Fibroblast of peridontal ligament (primary cell): ENCODE results near the gene SPATA3.

Experiments
- DNase-seq: peaks from one replicate; pipeline ENCODE4 v3.0.0-alpha.2; 2010; ENCODE audit errors: extremely low read depth

Gene SPATA3

DNA sequence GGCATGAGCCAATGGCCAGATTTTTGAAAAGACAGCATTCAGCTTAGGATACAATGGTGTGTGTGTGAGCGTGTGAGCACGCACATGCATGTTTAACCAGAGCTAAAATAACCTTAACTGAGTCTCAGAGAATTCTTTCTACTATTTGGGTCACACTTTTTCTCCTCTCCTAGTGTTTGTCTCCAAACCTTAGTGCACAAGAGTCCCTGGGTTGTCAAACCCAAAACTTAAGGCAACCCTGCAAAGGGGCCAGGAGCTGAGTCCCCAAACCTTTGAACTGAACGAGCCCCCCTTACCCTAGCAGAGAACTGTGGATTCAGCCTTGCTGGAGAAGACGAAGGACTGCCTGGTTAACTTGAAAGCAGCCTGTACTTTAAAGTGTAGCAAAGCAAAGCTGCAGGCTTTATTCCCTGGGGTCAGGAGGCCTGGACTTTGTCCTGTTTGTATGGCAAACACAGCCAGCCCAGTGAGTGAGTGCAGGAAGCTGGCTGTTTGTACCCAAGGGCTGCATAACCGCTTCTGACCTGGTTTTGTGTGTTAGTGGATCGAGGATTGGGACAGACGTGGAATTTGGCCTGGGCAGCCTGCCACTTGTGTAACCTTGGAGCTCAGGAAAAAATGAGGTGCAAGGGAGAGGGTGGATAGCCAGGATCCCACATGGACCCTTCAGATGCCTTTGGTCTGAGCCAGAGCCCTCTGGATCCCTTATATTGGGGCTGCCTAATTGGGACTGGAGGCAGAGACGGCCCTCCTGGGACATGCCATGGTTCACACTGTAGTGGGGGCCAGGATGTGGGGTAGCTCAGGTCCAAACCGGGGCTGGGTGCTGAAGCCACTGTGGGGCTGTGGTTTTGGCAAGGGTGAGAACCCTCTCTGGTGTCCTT is 54.3 kb downstream of the SPATA3 start:
- no peak for DNase-seq

DNA sequence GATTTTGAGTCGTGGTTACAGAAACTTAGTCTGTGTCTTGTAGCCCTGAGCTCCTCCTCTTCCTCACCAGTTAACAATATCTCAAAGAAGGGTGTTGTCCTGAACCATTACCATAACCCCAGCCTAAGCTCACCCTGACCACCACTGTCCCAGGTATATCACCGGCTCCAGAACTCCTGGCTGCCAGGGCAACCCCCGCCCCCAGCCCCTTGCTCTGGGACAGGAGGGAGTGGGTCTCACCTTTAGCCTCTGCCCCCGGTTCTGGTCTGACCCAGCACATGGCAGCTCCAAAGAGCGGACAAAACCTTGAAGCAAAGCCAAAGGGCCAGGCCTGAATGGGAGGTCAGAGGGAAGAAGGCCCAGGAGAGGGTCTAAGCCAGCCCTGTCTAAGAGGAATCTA is 55.2 kb downstream of the SPATA3 start:
- DNase-seq = no peak

DNA sequence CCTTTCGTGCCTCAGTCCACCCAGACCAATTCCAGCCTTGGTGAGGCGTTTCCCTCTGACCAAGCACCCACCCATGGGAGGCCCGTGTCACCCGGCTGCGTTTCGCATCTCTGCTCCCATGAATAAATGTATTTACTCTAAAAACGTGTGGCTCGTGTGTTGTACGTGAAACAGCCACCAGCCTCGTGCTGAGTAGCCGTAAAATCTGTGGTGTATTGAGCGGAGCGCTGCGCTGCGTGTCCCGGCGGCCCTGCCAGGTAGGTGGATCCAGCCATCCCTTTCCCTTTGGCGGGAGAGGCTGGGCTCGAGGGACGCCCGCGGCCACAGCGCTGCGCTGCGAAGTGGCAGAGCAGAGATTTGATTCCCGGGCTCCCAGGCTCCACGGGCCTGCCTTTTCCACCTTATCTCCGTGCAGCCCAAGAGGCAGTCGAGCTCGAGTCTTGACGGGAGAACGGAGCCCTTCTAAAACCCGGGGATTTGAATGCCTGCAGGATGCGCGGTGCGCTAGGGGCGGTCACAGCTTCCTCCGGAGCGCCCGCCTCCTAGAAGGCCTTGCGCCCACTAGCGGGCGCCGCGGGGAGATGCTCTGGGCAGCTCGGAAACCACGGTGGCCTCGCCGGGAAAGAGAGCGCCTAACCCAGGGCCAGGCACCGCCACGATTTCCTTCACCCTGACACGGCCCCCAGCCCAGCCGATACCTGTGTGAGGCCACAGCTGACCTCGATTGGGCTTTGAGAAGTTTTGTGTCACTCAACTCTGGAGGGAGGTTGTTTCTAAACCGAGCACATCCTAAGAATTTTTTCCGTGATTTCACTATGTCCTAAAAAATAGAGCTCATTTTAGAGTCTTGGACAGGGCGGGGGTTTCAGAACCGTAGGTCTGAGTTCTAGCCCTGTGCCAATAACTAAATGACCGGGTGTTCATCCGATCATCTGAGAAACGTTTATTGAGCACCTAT is 56.9 kb downstream of the SPATA3 start:
- DNase-seq = peak; percentile 74

DNA sequence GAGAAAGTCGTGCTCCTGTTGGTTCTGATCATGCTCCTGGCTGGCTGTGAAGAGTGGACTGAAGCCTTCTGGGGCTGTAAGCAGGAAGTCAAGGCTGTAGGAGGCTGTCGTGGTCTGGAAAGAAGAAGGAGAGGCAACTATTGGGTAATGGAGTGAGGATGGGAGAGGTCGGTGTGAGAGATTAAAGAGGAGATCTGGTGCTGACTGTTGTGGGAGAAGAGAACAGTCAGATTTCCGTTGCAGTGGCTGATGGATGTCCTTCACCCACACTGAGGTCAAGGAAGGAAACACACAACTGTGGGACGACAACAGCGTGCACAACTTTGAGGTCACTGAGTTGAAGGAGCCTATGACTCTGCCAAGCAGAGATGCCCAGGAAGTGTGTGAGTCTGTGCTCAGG is 57.9 kb downstream of the SPATA3 start:
- no peak for DNase-seq

DNA sequence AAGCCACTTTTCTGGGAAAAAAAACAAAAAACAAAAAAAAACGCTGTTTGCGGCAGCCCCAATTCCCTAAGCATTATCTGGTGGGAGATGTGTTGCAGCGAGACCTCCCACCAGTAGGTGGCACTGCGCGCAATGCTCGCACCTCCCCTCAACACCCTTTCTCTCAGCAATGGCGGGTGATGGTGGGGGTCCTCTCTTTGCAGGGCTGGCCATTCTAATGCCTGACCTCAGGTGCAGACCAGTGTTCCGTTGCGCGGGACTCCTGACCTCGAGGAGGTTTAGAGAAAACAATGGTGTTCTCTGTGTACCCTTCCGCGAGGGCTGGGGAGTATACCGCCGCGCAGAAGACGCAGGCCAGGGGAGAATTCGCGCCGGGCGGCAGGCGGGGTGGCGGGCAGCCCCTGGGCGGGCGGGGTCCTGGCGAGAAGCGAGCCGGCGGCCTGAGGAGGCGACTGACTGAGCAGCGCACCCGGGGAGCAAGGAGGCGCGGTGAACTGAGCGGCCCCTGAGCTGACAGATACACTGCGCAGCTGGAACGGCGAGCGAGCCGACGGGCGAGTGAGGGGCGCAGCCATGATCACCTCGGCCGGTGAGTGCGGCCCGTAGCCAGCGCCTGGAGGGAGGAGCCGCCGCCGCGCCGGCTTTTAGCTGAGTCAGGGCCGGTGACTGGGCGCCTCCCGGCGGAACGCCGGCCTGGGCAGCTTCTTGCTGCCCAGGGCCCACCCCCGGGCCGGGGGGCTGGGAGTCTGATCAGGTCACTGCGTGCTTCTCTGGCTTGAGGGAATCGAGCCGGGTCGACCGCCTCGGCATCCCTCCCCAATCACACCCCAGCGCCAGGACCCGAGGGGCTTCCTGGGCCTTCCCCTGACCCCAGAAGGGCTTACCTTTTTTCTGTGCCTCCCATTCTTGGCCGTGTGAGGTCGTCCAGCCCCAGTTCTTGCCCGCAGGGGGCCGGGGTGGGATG is 60.8 kb downstream of the SPATA3 start, which contains the start of gene PSMD1:
Gene PSMD1 (plus strand): TSS at position 415 of the 964 bp plus-strand sequence. CDS start 159 bp downstream, at position 574.
- DNase-seq = peak; percentile 94

- peak; percentile 30 for DNase-seq
These were observed 61.7 kb downstream of the SPATA3 start for GRCh38 chr2:231057590-231057989.
